SU-DHL-6 (cell line): ENCODE results near the gene SORL1-AS1.

Experiments
- H2AFZ ChIP-seq: fragments of 200-600 bp; sonication (generic); 2 replicates; pipeline ENCODE4 v1.6.1; 2014; ENCODE audit warnings: low read depth, mild to moderate bottlenecking, moderate library complexity, mixed read lengths, antibody characterized with exemption, low read length; ENCODE audit not compliant: severe bottlenecking
- H3F3A ChIP-seq: fragments of 200-600 bp; shearing (Covaris generic); 2 replicates; pipeline ENCODE4 v1.6.0; 2016; ENCODE audit warnings: antibody characterized with exemption, mild to moderate bottlenecking; ENCODE audit not compliant: insufficient read depth
- H3K27ac ChIP-seq: fragments of 200-600 bp; sonication (generic); 2 replicates; pipeline ENCODE4 v1.5.1; 2016; ENCODE audit warnings: low read depth, mild to moderate bottlenecking, low read length, moderate library complexity, mixed read lengths
- H3K27me3 ChIP-seq: fragments of 200-600 bp; sonication (generic), shearing (Covaris generic); 2 replicates; pipeline ENCODE4 v1.6.0; 2014; ENCODE audit warnings: mild to moderate bottlenecking, low read length
- H3K36me3 ChIP-seq: fragments of 200-600 bp; sonication (generic); 2 replicates; pipeline ENCODE4 v1.6.1; 2014; ENCODE audit warnings: mild to moderate bottlenecking, low read length, mixed read lengths
- H3K4me2 ChIP-seq: fragments of 300-600, 200-600 bp; shearing (Covaris generic), sonication (generic); 2 replicates; pipeline ENCODE4 v1.6.0; 2014; ENCODE audit warnings: low read length, low read depth, mild to moderate bottlenecking; ENCODE audit not compliant: poor library complexity, severe bottlenecking
- H3K4me3 ChIP-seq: fragments of 200-600 bp; sonication (generic); 2 replicates; pipeline ENCODE4 v1.5.1; 2014; ENCODE audit warnings: antibody characterized with exemption, low read length, mild to moderate bottlenecking, mixed read lengths; ENCODE audit not compliant: insufficient read depth, poor library complexity, severe bottlenecking
- H3K79me2 ChIP-seq: fragments of 200-600 bp; sonication (generic); 2 replicates; pipeline ENCODE4 v1.6.1; 2014; ENCODE audit warnings: mild to moderate bottlenecking, low read length, moderate library complexity; ENCODE audit not compliant: insufficient read depth
- H3K9ac ChIP-seq: fragments of 200-600 bp; sonication (generic); 2 replicates; pipeline ENCODE4 v1.7.0; 2014; ENCODE audit warnings: mild to moderate bottlenecking, low read length
- H3K9me2 ChIP-seq: fragments of 200-600 bp; sonication (generic); replicated peaks from 2 replicates; pipeline ENCODE4 v1.6.1; 2014; ENCODE audit warnings: low read length; ENCODE audit not compliant: insufficient read depth
- H3K9me3 ChIP-seq: fragments of 200-600 bp; sonication (generic); 2 replicates; pipeline ENCODE4 v1.6.1; 2014; ENCODE audit warnings: low read length, mixed read lengths; ENCODE audit not compliant: insufficient read depth
- H4K20me1 ChIP-seq: fragments of 200-600 bp; sonication (generic); 2 replicates; pipeline ENCODE4 v1.6.1; 2014; ENCODE audit warnings: low read depth, mild to moderate bottlenecking, antibody characterized with exemption, low read length, moderate library complexity, mixed read lengths
- CTCF ChIP-seq: fragments of 200-600 bp; sonication (generic); IDR thresholded peaks from one replicate; pipeline ENCODE4 v1.5.1; 2017; ENCODE audit warnings: antibody characterized with exemption, mild to moderate bottlenecking, low read length, moderate library complexity; ENCODE audit not compliant: insufficient read depth, poor library complexity, severe bottlenecking
- EZH2phosphoT487 ChIP-seq: fragments of 200-600 bp; sonication (generic), shearing (Covaris generic); conservative IDR thresholded peaks from 2 replicates; pipeline ENCODE4 v1.6.1; 2018; ENCODE audit warnings: mild to moderate bottlenecking, antibody characterized with exemption, low read length, moderate library complexity, mixed read lengths

Gene SORL1-AS1

GRCh38 chr11:121463689-121464335 is 11.0 kb upstream of the SORL1-AS1 start:
- peaks cover 5% of the 10 kb centered on the region; the same call in 1 of the 2 replicates for H3K36me3 ChIP-seq
- no peak overlapping the region for H2AFZ ChIP-seq
- peak overlapping the region; percentile 96 for H3K4me2 ChIP-seq
- H3K9me3 ChIP-seq, result no peaks in the 10 kb centered on the region
- peak overlapping the region; percentile 49 for H3K9ac ChIP-seq
- H4K20me1 ChIP-seq, result peaks cover 4% of the 10 kb centered on the region; the same call in 1 of the 2 replicates
- peaks cover 82% of the 10 kb centered on the region for H3F3A ChIP-seq
- peak overlapping the region; percentile 4 for H3K4me3 ChIP-seq
- no peaks in the 10 kb centered on the region for H3K9me2 ChIP-seq
- TF ChIP-seq CTCF (no peak), EZH2phosphoT487 (no peak)
- H3K79me2 ChIP-seq, result peaks cover 100% of the 10 kb centered on the region
- H3K27me3 ChIP-seq, result no peaks in the 10 kb centered on the region
- H3K27ac ChIP-seq, result peak overlapping the region; percentile 98

GRCh38 chr11:121461843-121462242 is 9.1 kb upstream of the SORL1-AS1 start:
- peak overlapping the region; percentile 98 for H3K27ac ChIP-seq

GRCh38 chr11:121460941-121461514 is 8.3 kb upstream of the SORL1-AS1 start:
- H3K4me3 ChIP-seq, result peak overlapping the region; percentile 27
- H3K27me3 ChIP-seq, result no peaks in the 10 kb centered on the region
- H3K27ac ChIP-seq, result peak overlapping the region; percentile 98
- H3K79me2 ChIP-seq, result peaks cover 100% of the 10 kb centered on the region
- H3K9ac ChIP-seq, result peak overlapping the region; percentile 49
- no peak overlapping the region for H2AFZ ChIP-seq
- peak overlapping the region; percentile 96 for H3K4me2 ChIP-seq
- H3F3A ChIP-seq, result peaks cover 88% of the 10 kb centered on the region
- no peaks in the 10 kb centered on the region for H3K9me2 ChIP-seq
- TF ChIP-seq CTCF (no peak), EZH2phosphoT487 (no peak)
- peaks cover 14% of the 10 kb centered on the region; the same call in 1 of the 2 replicates for H3K36me3 ChIP-seq
- H4K20me1 ChIP-seq, result no peaks in the 10 kb centered on the region
- no peaks in the 10 kb centered on the region for H3K9me3 ChIP-seq

More at GRCh38 chr11:121461843-121462242, 9.1 kb upstream of the SORL1-AS1 start:
- Histone ChIP-seq H3K4me3 (peak overlapping the region; percentile 27), H3K79me2 (peaks cover 100% of the 10 kb centered on the region), H3K4me2 (peak overlapping the region; percentile 96), H2AFZ (no peak overlapping the region), H3K9me3 (no peaks in the 10 kb centered on the region), H3K36me3 (peaks cover 14% of the 10 kb centered on the region; the same call in 1 of the 2 replicates), H3K9me2 (no peaks in the 10 kb centered on the region), H3F3A (peaks cover 88% of the 10 kb centered on the region), H3K9ac (peak overlapping the region; percentile 49), H4K20me1 (no peaks in the 10 kb centered on the region), H3K27me3 (no peaks in the 10 kb centered on the region)
- TF ChIP-seq CTCF, result no peak
